Myocyte (in vitro differentiated cells): ENCODE data around the gene TBC1D5. TPM values are rescaled to one million over a fixed set of nuclear protein-coding genes. Genes with fewer than 3 reads are reported as not detected.
"Not testable (repeated sequence)": the region's sequence is repeated elsewhere in the genome, so short reads cannot be mapped to it uniquely, and the experiment has no call there.

Source experiments
- DNase-seq: peaks from one replicate; pipeline ENCODE4 v3.0.0-alpha.2; 2012; ENCODE audit warnings: low read depth
- total RNA-seq: library from RNA; depleted of rRNA; stranded (reverse); fragments of >200 nt; gene quantifications from 2 replicates; pipeline ENCODE4 v1.2.3, GENCODE V29; 2014

TBC1D5 gene
- total RNA-seq, 1 donor from 2014 or later, result 73.0 TPM

DNA sequence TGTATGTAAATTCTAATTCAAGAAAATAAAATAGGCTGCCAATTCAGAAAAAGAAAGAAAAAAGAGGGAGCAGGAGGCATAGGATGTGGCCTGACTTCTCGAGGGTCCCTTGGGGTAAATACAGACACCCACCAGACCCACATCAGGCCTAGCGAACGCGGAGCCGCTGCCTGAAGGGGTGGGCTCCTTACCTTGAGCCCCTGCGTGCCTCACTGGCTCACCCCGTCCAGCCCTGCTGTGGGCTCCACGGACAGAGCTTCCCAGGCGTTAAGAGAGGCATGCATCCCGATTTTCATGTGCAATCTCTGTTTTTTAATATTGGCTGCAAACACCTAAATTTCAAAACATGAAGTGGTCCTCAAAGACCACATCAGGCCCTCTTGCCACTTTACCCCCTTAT is 599.9 kb downstream of the TBC1D5 start:
- DNase-seq, result no peak

DNA sequence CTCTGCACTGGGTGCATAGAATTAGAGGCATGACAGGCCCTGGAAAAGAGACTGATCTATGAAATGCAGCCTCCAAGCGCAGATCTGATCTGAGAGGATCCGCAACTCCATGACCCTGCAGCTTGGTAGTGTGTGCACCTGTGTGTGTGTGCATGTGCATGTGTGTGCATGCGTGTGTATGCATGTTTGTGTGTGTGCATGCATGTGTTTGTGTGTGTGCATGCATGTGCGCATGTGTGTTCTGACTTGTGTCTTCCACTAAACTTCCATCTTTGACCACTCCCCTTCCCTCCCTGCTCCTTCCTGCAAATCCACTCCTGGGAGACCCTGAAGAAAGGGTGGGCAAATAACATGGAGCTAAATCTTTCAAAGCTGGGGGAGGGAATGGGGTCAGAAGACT is 600.7 kb downstream of the TBC1D5 start:
- DNase-seq, result no peak

DNA sequence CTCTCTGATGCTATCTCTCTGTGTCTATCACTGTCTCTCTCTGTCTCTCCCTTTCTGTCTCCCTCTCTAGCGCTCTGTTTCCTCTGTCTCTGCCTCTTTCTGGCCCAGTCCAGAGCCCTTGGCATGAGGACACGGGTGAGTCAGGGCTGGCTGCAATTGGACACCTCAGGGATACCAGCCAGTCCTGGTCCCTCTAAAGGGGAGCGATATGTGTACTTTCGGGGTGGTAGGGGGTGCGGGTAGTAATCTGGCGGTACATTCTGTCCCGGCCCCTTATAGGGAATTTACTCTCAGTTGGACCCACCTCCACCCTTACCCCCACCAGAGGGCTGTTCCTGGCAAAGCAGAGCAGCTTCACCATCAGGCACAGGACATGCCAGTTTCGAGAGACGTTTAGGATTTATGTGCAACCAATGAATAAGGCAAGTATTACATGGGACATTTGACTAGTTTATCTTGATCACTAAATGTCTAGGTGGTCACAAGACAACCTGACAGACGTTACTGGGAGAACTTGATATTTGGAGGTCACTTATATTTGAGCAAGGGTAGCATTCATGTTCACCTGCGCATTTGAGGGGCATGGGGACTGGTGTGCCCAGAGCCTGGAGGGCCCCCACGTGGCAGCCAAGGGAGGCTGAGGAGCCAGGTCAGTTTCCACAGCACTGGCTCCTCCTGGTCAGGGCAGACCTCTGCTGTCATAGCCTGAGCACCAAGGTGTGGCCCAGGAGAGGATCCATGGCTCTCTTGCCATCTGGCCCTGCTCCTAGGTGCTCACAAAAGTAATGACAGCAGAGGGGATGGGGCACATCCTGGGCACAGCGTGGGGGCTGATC is 601.5 kb downstream of the TBC1D5 start:
- DNase-seq, result peak; percentile 52

DNA sequence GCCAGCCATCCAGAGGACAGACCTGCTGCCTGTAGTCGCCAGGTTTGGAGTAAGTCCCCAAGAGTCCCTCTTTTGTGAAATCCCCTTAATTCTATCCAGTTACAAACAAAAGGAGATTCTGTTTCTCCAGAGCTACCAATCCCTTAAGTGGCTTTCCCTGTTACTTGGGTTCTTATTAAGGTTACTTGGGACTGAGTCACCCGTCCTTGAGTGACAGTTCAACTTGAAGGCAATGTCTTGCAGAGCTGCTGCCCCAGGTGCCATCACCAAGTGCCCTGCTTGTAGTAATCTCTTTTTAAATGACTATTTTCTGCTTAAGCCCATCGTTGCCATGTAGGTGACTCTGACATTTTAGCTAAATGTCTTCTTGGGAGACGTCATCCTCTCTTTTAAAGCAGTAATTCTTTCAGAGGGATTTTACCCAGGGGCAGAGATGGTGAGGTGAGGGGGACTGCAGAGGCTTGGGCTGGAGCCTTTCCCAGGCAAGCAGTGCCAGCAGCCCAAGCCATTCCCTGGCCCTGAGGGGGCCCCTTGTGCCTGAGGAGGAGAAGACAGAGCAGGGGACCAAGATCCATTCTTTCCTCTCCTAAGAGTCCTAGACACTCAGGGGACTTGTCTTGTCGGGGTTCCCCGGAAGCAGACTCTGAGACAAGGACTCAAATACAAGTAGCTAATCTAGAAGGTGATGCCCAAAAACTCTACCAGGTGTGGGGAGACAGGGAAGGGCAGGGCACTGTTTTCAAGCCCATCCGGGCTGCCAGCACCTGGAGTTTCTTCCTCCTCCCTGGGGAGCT is 604.0 kb downstream of the TBC1D5 start:
- no peak for DNase-seq

DNA sequence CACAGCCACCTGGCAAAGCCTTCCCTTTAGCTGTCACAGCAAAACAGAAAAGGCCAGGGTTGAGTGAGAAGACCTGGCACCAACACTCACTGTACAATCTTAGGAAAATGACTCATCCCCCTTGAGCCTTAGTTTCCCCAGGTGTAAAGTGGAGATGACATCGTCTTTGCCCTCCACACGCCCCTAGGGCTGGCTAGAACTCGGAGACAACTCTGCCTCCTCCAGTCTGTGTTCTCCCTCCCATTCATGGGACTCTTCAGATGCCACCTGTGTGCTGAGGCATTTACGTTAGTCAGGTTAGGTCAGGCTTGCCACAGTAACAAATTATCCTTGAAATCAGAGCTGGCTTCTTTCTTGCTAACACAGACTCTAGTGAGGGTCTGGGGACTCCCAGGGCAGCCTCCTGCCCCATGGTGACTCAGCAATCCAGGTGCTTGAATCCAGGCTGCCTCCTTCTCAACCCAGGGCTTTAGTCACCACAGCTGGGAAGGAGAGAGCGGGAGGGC is 605.1 kb downstream of the TBC1D5 start:
- no peak for DNase-seq

DNA sequence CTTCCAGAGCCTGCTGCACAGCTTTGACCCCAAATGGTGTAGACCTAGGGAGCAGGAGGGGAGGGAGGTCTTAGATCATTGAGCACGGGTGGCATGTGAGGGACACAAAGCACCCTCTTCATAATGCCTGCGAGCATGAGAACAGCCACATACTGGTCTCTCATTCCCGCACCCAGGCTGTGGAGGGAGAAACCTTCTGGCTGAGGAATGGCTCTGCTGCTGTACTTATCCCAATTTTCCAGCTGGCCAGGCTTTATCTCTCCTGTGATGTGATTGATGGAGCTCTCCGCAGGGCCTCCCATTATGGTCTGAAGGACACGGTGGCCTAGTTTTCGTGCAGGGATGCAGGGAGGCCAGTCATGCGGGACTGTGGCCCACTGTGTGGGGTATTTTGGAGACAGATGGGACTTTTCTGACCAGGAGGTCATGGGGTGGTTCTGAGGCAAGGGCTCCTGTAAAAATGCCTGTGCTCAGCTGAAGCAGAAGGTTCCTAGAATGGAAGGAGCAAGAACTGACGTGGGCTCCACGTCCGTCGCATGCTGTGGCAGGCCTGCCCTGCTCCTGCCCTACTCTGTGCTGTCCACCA is 606.2 kb downstream of the TBC1D5 start:
- no peak for DNase-seq

DNA sequence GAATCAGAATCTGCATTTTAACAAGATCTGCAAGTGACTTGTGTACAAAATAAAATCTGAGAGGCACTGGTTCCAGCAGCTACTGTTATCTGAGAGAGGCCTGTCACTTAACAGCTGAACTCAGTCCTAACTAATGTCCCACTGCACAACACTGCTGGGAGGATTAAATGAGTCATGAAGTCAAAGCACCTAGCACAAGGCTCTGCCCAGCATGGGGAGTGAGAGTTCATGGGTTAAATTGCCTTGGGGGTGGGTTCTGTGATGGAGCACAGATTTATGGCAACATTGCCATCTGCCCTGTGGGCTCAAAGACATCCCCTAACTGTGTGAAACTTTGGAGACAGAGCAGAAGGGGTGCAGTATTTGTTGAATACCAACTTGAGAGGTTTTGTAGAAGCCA is 606.7 kb downstream of the TBC1D5 start:
- no peak for DNase-seq

DNA sequence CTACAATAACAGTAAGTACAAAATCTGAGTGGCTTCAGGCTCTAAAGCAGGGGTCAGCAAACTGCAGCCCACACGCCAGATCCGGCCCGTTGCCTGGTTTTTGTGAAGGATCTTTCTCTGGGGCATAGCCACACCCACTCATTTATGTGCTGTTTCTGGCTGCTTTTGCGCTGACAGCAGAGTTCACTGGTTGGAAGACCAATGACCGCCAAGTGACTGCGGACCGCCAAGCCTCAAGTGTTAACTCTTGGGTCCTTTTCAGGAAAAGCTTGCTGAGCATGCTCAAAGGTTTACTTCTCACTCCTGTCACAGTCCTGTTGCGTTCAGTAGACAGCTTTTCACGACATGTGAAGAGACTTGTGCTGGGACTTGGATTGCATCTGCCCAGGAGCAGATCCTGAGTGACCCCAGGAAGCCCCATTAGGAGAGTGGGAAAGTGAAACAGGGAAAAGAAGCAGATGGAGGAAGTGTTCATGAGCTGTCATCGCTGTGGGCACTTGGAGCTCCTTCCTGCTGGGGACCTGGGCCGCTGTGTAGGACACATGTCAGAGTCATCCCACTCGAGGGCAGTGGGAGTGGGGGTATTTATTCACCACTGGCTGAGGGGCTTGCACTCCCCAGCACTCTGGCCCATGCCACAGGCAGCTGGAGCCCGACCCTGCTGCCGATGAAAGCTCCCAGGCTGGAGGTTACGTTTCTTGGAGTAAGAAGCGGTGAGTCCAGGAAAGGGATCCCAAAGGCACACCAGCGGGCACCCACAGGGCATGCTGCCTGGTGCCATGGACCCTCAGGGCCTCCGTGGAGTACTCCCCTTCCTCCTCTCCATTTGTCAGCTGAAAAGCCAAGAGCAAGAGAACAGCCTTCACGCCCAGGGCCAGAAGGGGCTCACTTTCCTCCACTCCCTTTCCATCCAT is 608.5 kb downstream of the TBC1D5 start:
- DNase-seq, result no peak

DNA sequence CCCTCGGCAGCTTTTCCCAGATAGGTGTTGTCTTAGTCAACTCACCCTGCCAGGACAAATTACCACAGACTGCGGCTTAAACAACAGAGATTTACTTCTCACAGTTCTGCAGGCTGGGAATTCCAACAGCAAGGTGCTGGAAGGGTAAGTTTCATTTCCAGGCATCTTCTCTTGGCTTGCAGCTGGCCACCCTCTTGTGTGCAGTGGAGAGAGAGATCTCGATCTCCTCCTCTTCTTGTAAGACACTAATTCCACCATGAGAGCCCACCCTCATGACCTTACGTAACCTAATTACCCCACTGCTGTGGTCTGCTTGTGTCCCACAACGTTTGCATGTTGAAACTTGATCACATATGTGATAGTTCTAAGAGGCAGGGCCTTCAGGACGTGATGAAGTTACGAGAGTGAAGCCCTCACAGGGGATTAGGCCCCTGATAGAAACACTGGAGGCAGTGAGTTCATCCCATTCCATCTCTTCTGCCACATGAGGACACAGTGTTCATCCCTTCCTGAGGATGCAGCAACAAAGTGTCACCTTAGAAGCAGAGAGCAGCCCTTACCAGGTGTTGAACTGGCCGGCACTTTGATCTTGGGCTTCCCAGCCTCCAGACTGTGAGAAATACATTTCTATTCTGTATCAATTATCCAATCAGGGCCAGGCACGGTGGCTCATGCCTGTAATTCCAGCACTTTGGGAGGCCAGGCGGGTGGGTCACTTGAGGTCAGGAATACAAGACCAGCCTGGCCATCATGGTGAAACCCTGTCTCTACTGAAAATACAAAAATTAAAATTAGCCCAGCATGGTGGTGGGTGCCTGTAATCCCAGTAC is 609.9 kb downstream of the TBC1D5 start:
- DNase-seq, result no peak

DNA sequence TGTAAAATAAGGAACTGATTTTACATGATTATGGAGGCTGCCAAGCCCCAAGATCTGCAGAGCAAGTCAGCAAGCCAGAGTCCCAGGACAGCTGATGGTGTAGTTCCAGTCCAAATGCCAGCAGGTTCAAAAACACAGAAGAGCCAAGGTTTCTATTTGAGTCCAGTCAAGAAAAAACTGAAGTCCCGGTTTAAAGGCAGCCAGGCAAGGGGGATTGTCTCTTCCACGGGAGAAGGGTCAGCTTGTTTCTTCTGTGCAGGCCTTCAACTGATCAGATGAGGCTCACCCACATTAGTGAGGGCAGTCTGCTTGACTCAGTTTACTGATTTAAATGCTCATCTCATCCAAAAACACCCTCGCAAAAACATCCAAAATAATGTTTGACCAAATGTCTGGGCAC is 611.5 kb downstream of the TBC1D5 start:
- DNase-seq, result no peak

DNA sequence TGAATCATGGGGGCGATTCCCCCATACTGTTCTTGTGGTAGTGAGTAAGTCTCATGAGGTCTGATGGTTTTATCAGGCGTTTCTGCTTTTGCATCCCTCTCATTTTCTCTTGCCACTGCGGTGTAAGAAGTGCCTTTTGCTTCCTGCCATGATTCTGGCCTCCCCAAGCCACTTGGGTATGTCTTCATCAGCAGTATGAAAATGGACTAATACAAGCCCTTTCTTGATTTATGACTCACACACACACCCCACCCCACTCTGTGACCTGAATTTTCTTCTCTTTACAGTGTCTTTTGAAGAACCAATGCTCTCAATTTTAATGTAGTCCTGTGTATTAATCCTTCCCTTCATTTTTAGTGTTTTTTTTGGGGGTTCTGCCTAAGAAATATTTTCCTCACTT is 612.9 kb downstream of the TBC1D5 start:
- no peak for DNase-seq

DNA sequence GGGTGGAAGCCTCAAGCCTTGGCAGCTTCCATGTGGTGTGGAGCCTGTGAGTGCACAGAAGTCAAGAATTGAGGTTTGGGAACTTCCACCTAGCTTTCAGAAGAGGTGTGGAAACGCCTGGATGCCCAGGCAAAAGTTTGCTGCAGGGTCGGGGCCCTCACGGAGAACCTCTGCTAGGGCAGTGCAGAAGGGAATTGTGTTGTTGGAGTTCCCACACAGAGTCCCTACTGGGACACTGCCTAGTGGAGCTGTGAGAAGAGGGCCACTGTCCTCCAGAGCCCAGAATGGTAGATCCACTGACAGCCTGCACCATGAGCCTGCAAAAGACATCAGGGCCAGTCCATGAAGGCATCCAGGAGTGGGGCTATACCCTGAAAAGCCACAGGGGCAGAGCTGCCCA is 613.8 kb downstream of the TBC1D5 start:
- DNase-seq, result not testable (repeated sequence)

DNA sequence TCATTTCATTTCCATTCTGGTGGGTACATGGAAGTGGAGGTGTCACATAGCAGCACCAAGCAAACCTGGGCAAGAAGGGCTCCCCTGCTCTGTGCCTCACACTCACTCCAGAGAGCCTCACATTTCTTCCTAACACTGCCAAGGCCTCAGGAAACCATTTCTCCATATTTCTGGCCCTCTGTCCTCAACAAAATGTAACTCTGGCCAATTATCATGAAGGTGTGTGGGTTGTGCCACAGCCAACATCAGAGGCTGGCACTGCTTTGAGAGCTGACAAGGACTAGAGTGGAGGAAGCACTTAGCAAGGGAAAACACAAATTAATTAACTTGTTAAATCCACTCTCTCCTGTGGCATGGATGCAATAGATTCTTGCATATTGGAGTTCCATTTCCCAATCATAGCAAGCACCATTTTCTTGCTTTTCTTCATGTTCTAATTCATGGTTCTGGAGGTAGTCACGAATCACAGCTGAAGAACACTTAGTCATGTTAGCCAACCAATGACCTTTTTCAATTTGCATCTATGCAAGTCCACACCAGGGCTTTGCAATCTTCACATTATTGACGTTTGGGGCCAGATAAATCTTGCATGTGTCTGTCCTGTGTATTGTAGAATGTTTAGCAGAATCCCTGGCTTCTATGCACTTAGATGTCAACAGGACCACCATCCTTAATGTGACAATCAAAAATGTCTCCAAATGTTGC is 616.5 kb downstream of the TBC1D5 start:
- no peak for DNase-seq

DNA sequence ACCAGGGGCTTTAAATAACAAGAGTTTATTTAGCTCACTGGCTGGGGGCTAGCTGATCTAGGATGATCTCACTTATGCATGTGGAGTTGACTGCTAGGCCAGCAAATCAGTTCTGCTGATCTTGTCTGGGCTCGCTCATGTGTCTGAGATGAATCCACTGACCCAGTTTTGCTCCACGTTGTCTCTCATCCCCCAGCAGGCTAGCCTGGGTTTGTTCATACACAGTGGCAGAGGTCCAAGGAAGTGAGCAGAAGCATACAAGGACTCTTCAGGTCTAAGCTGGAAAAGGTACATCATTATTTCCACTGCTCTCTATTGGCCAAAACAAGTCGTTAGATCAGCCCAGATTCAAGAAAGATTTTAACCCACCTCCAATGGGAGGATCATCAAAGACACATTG is 619.7 kb downstream of the TBC1D5 start:
- no peak for DNase-seq

DNA sequence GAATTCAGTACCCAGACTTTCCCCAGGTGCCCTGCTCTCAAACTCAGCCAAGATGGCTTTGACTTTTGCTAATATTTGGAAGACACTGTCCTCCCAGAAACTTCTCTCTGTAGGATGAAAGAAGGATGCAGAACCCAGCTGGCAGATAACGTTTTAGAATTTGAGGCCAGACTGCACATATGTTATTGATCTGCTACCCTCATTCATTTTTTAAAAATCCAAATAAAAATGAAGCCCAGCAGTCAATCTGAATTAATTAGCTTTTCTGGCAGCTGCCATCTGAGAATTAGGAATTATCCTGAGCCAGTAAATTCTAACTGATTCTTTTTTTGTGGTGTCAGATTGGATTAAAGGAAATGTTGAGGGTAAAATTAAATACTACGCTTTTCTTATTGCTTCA is 621.1 kb downstream of the TBC1D5 start:
- no peak for DNase-seq

DNA sequence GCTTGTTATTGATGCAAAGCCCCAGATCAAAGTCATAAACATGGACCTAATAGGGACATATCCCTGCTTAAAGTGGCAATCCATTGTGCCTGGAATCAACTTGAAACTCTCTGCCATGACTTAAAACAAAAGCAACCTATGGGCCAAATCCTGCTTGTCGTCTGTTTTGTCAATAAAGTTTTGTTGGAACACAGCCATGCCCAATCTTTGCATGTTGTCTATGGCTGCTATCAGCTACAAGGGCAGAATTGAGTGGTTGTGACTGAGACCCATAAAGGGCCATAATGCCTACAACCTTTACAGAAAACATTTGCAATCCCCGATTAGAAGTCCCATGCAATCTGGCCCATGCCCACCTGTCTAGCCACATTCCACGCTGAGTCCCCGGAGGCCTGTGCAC is 622.3 kb downstream of the TBC1D5 start:
- DNase-seq, result no peak

DNA sequence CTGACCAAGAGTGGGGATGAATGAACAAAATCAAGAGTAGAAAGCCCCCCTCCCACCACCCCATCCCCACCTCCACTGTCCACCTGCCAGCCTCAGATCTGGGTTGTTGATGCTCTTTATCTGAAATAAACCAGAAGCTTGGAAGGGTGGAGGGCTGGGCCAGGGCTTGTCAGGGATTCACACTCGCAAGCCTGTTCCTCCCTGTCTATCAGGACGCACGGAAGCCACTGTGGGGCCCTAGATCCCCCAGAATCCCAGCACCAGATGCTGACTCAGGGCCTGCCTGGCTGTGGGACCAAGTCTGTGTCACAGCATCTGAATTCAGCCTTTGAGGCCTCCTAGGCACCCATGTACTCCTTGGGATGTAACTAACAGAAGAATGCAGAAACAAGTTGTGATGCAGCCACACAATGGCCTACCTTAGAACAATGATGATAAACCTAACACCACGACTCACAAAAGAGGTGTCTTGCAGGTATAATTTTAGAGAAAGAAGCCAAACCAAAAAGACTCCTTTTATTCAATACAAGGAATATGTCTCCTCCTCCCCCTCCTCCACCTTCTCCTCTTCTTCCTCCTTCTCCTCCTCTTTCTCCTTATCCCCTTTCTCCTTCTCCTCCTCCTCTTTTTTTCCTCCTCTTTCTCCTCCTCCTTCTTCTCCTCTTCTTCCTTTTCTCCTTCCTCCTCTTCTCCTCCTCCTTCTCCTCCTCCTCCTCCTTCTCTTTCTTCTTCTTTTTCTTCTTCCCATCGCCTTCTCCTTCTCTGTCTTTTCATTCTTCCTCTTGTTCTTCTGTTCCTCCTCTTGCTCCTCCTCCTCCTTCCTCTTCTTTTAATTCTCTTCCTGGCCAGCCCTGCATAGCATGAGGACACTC is 623.0 kb downstream of the TBC1D5 start:
- no peak for DNase-seq

DNA sequence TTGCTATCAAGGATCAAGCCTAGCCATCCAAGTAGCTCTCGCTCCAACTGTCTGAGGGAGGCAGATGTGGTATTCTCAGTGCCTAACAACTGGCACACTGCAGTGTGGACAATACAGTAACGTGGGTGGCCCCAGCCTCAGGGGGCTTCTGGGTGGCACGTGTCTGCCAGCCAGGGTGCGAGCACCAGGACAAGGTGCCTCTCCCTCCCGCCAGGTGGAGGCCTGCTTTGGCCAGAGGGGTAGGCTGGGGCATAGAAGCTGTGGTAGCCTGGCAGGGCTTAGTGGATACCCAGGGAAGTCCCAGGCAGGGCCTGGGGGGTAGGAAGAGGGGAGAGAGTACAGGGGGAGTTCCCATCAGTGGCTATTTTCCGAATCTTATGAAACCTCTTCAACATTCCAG is 623.7 kb downstream of the TBC1D5 start:
- no peak for DNase-seq
